Endothelial cell of umbilical vein (primary cell): ENCODE results near the gene GRM5. TPM values are rescaled to one million over a fixed set of nuclear protein-coding genes. Genes with fewer than 3 reads are reported as not detected.

Experiments
- BruUV-seq: library from RNA; stranded (reverse); fragments of 400-500 nt; replicated peaks from 2 replicates; lab custom pipeline; 2021; lab: Mats Ljungman, UMichigan
- CTCF ChIA-PET: fragments of 300-600, 350-600 bp; sonication (Branson Sonifier 250); formaldehyde crosslinking; loops from one replicate; lab custom pipeline; 2021; ENCODE audit warnings: antibody characterized with exemption, inconsistent platforms; lab: Charles Lee
- POLR2A ChIA-PET: fragments of 300-600, 350-600 bp; sonication (Branson Sonifier 250); formaldehyde crosslinking; loops from one replicate; lab custom pipeline; 2021; ENCODE audit warnings: antibody characterized with exemption, inconsistent platforms; lab: Charles Lee
- DNase-seq: peaks from one replicate; pipeline ENCODE4 v3.0.0-alpha.2; 2011; ENCODE audit warnings: low read depth, low spot score
- FAIRE-seq: peaks from 2 replicates; lab custom pipeline; 2011; peaks lifted over from hg19 to GRCh38; lab: Jason Lieb, UNC
- H2AFZ ChIP-seq: 2 replicates; pipeline ENCODE4 v1.6.0; 2012; ENCODE audit warnings: low read depth, low read length, control low read depth, inconsistent platforms
- H3K27ac ChIP-seq: 2 replicates; pipeline ENCODE4 v1.5.1; 2011; ENCODE audit warnings: low read depth, mild to moderate bottlenecking, control low read depth, low read length, moderate library complexity; ENCODE audit not compliant: insufficient read depth
- H3K27me3 ChIP-seq, 2 experiments: 2 replicates each; pipeline versions ENCODE4 v1.6.0 to v1.6.1; 2011; ENCODE audit warnings: low read length in 2 of 2, mixed read lengths in 1 of 2; ENCODE audit not compliant: control insufficient read depth in 2 of 2, insufficient read depth in 2 of 2
- H3K36me3 ChIP-seq, 2 experiments: 2 replicates in 1 of 2; 3 replicates in 1 of 2; pipeline ENCODE4 v1.5.1; 2011; ENCODE audit warnings: low read length in 2 of 2, mild to moderate bottlenecking in 1 of 2, moderate library complexity in 1 of 2; ENCODE audit not compliant: control insufficient read depth in 2 of 2, insufficient read depth in 2 of 2; ENCODE audit errors: extremely low read depth in 1 of 2
- H3K4me1 ChIP-seq: 3 replicates; pipeline ENCODE4 v1.5.1; 2011; ENCODE audit warnings: mild to moderate bottlenecking, low read length; ENCODE audit not compliant: control insufficient read depth, insufficient read depth; ENCODE audit errors: extremely low read depth
- H3K4me2 ChIP-seq: 2 replicates; pipeline ENCODE4 v1.6.1; 2011; ENCODE audit warnings: low read length, control low read depth, mixed read lengths; ENCODE audit not compliant: insufficient read depth
- H3K4me3 ChIP-seq, 3 experiments: fragments of 200-600 bp in 1 of 3; sonication (generic), shearing (Covaris generic) in 1 of 3; replicated peaks in 1 of 3; 2 replicates each; pipeline ENCODE4 v1.5.1; 2011 to 2016; ENCODE audit warnings: control low read depth in 3 of 3, low read length in 3 of 3, mild to moderate bottlenecking in 2 of 3, inconsistent platforms in 1 of 3, low read depth in 1 of 3, moderate library complexity in 1 of 3; ENCODE audit not compliant: insufficient read depth in 1 of 3
- H3K79me2 ChIP-seq: 2 replicates; pipeline ENCODE4 v1.6.0; 2012; ENCODE audit warnings: low read length, inconsistent platforms; ENCODE audit not compliant: control insufficient read depth, insufficient read depth
- H3K9ac ChIP-seq: replicated peaks from 2 replicates; pipeline ENCODE3; 2011; ENCODE audit warnings: low read length, control low read depth; ENCODE audit not compliant: insufficient read depth; ENCODE audit errors: extremely low read depth
- H3K9me1 ChIP-seq: replicated peaks from 3 replicates; pipeline ENCODE4 v1.6.0; 2011; ENCODE audit warnings: mild to moderate bottlenecking, low read length; ENCODE audit not compliant: control insufficient read depth, insufficient read depth; ENCODE audit errors: extremely low read depth
- H3K9me3 ChIP-seq: replicated peaks from 2 replicates; pipeline ENCODE4 v1.5.1; 2012; ENCODE audit warnings: low read length, inconsistent platforms; ENCODE audit not compliant: control insufficient read depth, insufficient read depth
- H4K20me1 ChIP-seq: replicated peaks from 2 replicates; pipeline ENCODE3; 2011; ENCODE audit warnings: mild to moderate bottlenecking, low read length; ENCODE audit not compliant: control insufficient read depth, insufficient read depth; ENCODE audit errors: extremely low read depth
- CTCF ChIP-seq, 2 donors: IDR thresholded peaks; 1 replicate in 1 of 2; 2 replicates in 1 of 2; pipeline ENCODE4 v1.5.1; 2011; ENCODE audit warnings: low read length in 2 of 2, mild to moderate bottlenecking in 2 of 2, moderate library complexity in 2 of 2, control low read depth in 1 of 2, inconsistent platforms in 1 of 2, low read depth in 1 of 2; ENCODE audit not compliant: insufficient read depth in 1 of 2; ENCODE audit errors: extremely low read depth in 1 of 2
- EZH2 ChIP-seq: IDR thresholded peaks from 2 replicates; pipeline ENCODE4 v1.6.1; 2012; ENCODE audit warnings: borderline replicate concordance, low read depth, mild to moderate bottlenecking, moderate library complexity, low read length, inconsistent platforms; ENCODE audit not compliant: severe bottlenecking
- FOS ChIP-seq: IDR thresholded peaks from 2 replicates; pipeline ENCODE4 v1.6.1; 2011; ENCODE audit warnings: mild to moderate bottlenecking, low read length, moderate library complexity, borderline replicate concordance; ENCODE audit not compliant: insufficient read depth
- GATA2 ChIP-seq: IDR thresholded peaks from 2 replicates; pipeline ENCODE4 v1.7.0; 2011; ENCODE audit warnings: low read depth, mild to moderate bottlenecking, moderate library complexity, mixed read lengths, low read length; ENCODE audit not compliant: insufficient read length, insufficient read depth
- JUN ChIP-seq: IDR thresholded peaks from 2 replicates; pipeline ENCODE4 v1.6.1; 2011; ENCODE audit warnings: borderline replicate concordance, low read depth; ENCODE audit not compliant: insufficient read length, insufficient read depth
- MAX ChIP-seq: IDR thresholded peaks from 2 replicates; pipeline ENCODE4 v1.6.1; 2011; ENCODE audit not compliant: insufficient read depth, insufficient read length
- MYC ChIP-seq: IDR thresholded peaks from one replicate; pipeline ENCODE4 v1.6.1; 2011; ENCODE audit warnings: mild to moderate bottlenecking, low read depth, low read length
- POLR2A ChIP-seq: IDR thresholded peaks from 2 replicates; pipeline ENCODE4 v1.6.1; 2012; ENCODE audit warnings: low read depth, mild to moderate bottlenecking, control low read depth, low read length
- POLR2AphosphoS5 ChIP-seq: IDR thresholded peaks from 2 replicates; pipeline ENCODE4 v1.6.1; 2012; ENCODE audit warnings: low read depth, mild to moderate bottlenecking, control low read depth, low read length, moderate library complexity; ENCODE audit not compliant: insufficient read depth
- dilution Hi-C: fragments of 300-500 bp; cut with MboI; formaldehyde crosslinking; loops from one replicate; pipeline ENCODE4 v1.15.0; 2019; ENCODE audit warnings: low sequenced_read_pairs; ENCODE audit not compliant: extremely low pct_ligation_motif_present
- intact Hi-C: fragments of 100-400 bp; cut with micrococcal nuclease; formaldehyde crosslinking; loops from one replicate; pipeline ENCODE4 v1.10.0; 2022
- polyA plus RNA-seq, 4 experiments: library from polyadenylated mRNA; depleted of rRNA in 3 of 4; stranded (reverse) in 3 of 4; unstranded in 1 of 4; fragments of >200 nt; gene quantifications; 2 replicates each; pipeline versions ENCODE4 v1.2.1 to v1.2.3, GENCODE V29; 2011 to 2012; ENCODE audit warnings: missing spikeins in 1 of 4
- total RNA-seq: library from RNA; stranded (reverse); gene quantifications from 2 replicates; pipeline ENCODE4 v1.2.3, GENCODE V29; 2021

The GRM5 gene
- total and polyA plus RNA-seq, 2 donors (not counting 3 experiments of a cell fraction or from before 2014, with no cell fraction given), result 0.10 to 0.11 TPM

- BruUV-seq, result no TSS peak
- CTCF ChIA-PET, result no interaction called here
- intact Hi-C loops (no loop called here), dilution Hi-C loops (no loop called here)
- no peak for DNase-seq
- H3K79me2 ChIP-seq, result no peaks in the 10 kb centered on the region
- no peak overlapping the region for H3K4me2 ChIP-seq
- no peaks in the 10 kb centered on the region for H3K9me1 ChIP-seq
- H4K20me1 ChIP-seq, result no peaks in the 10 kb centered on the region
- no peaks in the 10 kb centered on the region for H3K27me3 ChIP-seq
- H3K27ac ChIP-seq, result no peak overlapping the region
- no peak overlapping the region for H3K4me3 ChIP-seq
- no peaks in the 10 kb centered on the region for H3K4me1 ChIP-seq
- TF ChIP-seq EZH2, result no peak
- TF ChIP-seq FOS, result no peak
- no peak for TF ChIP-seq MAX
- TF ChIP-seq GATA2, result no peak
- no peak for TF ChIP-seq POLR2A
- no peak for TF ChIP-seq POLR2AphosphoS5
- no peak for TF ChIP-seq JUN
- TF ChIP-seq CTCF (IDR thresholded peaks at IDR 0.05; ENCODE audit: extremely low read depth in 1 of 2, insufficient read depth in 1 of 2, low read depth in 1 of 2, low read length in 2 of 2), result no peak
- TF ChIP-seq MYC, result no peak
- no peaks in the 10 kb centered on the region for H3K9me3 ChIP-seq
- POLR2A ChIA-PET, result no interaction called here
- H3K36me3 ChIP-seq, result no peaks in the 10 kb centered on the region
- no peak overlapping the region for H3K9ac ChIP-seq
- FAIRE-seq, result no peak
- no peak overlapping the region for H2AFZ ChIP-seq
These were observed 295.2 kb downstream of the GRM5 start for GRCh38 chr11:88770475-88771079.
